C4-2B (cell line): ENCODE measurements around the gene CENPP.

Source experiments
- CTCF ChIP-seq: fragments of 450-650 bp; conservative IDR thresholded peaks from 2 replicates; pipeline ENCODE4 v1.5.1; 2017; ENCODE audit warnings: mild to moderate bottlenecking
- ZFX ChIP-seq: fragments of 450-650 bp; IDR thresholded peaks from 2 replicates; pipeline ENCODE4 v1.6.1; 2017

GRCh38 chr9:92483627-92484545, 158.1 kb downstream of the CENPP start:
- TF ChIP-seq CTCF, result no peak
- TF ChIP-seq ZFX, result no peak
